KOPT-K1 (cell line): ENCODE results near the gene SMAD2.

Experiments used
- H3K27ac ChIP-seq: fragments of 200-600 bp; sonication (generic); 2 replicates; pipeline ENCODE4 v1.5.1; 2016; ENCODE audit warnings: antibody characterized with exemption, mild to moderate bottlenecking, low read depth, low read length; ENCODE audit not compliant: poor library complexity, severe bottlenecking
- H3K36me3 ChIP-seq: fragments of 200-600 bp; sonication (generic); 2 replicates; pipeline ENCODE4 v1.5.1; 2017; ENCODE audit warnings: antibody characterized with exemption, mild to moderate bottlenecking, low read length, moderate library complexity; ENCODE audit not compliant: insufficient read depth
- H3K9me3 ChIP-seq: fragments of 200-600 bp; sonication (generic); 2 replicates; pipeline ENCODE4 v1.5.1; 2017; ENCODE audit warnings: antibody characterized with exemption, low read length, mild to moderate bottlenecking; ENCODE audit not compliant: insufficient read depth, poor library complexity, severe bottlenecking

SMAD2 gene

DNA sequence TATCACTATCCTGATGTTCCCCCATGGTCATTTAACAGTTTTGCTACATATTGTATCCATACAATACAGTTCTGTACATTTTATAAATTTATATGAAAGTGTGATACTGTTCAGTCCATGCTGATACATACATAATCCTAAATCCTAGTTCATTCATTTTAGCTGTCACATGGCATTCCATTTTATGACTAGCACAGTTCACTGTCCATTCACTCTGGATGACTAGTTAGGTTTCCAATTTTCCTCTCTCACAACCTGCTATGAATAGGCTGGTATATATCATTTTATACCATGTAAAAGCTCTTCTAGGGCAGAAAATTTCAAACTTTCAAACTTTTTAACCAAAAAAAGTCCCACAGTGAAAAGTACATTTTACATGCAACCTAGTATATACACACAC, 15.2 kb downstream of the SMAD2 start:
- Histone ChIP-seq H3K9me3 (no peaks in the 10 kb centered on the region), H3K27ac (no peak overlapping the region), H3K36me3 (peaks cover 11% of the 10 kb centered on the region)

DNA sequence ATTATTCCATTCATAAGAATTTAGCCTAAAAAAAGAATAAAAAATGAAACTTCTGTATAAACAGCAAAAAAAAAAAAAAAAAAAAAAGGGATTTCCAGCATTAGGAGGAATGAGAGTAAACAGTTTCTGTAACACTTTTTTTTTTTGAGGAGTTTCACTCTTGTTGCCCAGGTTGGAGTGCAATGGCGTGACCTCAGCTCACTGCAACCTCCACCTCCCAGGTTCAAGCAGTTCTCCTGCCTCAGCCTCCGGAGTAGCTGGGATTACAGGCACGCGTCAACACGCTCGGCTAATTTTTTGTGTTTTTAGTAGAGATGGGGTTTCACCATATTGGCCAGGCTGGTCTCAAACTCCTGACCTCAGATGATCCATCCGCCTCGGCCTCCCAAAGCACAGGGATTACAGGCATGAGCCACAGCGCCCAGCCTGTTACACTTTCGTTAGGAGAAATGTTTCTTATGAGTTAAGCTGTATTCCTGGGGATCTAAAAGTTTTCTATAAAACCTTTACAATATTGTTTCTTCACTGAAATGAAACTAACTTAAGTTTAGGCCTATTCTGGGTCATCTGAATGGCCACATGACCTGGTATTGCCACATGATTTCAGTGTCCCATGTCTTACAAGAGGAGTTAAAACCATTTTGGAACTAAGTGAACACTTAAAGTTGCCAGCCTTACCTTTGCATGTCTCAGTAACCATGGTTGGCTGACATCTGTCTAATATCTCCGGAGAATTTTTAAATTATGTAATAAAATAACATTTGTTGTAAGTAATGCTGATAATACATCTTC, 17.5 kb downstream of the SMAD2 start:
- peak overlapping the region; percentile 32 for H3K27ac ChIP-seq
- H3K9me3 ChIP-seq = no peaks in the 10 kb centered on the region
- peaks cover 14% of the 10 kb centered on the region; the same call in 1 of the 2 replicates for H3K36me3 ChIP-seq

DNA sequence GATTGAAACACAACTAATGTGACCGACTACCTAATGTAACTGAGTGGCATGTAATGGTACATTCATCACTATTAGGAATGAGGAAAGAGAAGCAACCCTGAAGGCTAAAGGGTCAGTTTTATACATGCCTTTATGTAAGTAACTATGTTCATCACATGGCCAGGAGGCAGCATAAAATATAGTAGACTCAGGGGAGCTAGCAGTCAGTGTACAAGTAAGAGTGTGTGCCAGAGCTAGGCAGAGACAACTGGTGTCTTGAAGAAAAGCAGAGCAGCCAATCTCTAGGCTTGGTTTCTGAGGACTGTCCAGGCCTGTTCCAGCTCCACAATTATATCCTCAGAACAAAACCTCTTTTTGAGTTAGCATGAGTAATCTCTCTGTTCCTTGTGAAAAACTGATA, 18.1 kb downstream of the SMAD2 start:
- Histone ChIP-seq H3K36me3 (peaks cover 21% of the 10 kb centered on the region), H3K27ac (peak overlapping the region; percentile 32), H3K9me3 (peaks cover 3% of the 10 kb centered on the region)

DNA sequence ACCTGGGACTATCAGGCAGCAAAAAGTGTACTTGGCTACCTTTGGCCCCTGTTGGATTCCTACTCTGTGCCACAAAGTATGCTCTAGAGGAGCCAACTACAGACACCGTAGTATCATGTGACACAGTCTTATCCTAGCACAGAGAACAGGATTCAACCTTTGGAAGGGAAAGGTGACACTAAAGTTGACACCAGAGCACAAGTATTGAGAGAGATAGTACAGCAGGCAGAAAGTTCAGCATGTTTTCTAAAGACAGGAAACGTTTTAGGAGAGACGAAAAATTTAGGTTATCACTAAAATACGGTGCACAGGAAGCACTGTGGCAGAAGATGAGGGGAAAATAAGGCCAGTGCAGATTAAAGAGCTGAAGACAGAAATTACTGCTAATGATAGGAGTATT, 18.6 kb downstream of the SMAD2 start:
- H3K27ac ChIP-seq = peak overlapping the region; percentile 32
- peaks cover 26% of the 10 kb centered on the region for H3K36me3 ChIP-seq
- H3K9me3 ChIP-seq = peaks cover 7% of the 10 kb centered on the region

DNA sequence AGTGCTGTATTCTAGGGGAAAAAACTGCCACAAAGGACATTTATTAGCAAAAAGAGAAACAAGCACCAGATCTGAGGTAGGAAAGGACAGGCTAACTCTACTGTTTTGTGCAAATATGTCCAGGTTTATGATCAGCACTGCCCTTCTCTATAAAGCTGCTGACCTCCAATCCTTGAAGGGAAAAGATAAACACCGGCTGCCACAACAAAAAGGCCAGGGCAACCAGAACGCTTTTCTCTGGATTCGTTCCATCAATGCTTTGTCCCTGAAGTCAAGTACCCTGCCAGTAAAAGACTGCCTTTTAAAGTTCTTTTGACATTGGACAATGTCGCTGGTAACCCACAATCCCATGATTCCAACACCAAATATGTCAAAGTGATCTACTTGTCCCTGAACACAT, 21.0 kb downstream of the SMAD2 start:
- Histone ChIP-seq H3K9me3 (peaks cover 29% of the 10 kb centered on the region), H3K27ac (no peak overlapping the region), H3K36me3 (peaks cover 34% of the 10 kb centered on the region)

DNA sequence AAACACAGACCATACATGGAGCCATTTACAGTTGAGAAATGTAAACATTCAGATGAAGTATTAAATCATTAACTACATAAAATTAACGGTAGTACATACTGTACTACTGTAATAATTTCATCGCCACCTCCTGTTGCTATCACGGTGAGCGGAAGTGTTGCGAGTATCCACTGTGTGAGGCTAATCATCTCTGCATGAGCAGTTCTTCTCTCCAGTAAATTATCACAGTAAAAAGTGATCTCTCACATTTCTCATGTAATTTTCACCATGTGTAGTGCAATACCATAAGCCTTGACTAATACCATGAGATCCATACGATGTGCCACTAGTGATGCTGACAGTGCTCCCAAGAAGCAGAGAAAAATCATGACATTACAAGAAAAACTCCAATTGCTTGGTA, 21.9 kb downstream of the SMAD2 start:
- Histone ChIP-seq H3K27ac (no peak overlapping the region), H3K36me3 (peaks cover 39% of the 10 kb centered on the region), H3K9me3 (peaks cover 38% of the 10 kb centered on the region)

DNA sequence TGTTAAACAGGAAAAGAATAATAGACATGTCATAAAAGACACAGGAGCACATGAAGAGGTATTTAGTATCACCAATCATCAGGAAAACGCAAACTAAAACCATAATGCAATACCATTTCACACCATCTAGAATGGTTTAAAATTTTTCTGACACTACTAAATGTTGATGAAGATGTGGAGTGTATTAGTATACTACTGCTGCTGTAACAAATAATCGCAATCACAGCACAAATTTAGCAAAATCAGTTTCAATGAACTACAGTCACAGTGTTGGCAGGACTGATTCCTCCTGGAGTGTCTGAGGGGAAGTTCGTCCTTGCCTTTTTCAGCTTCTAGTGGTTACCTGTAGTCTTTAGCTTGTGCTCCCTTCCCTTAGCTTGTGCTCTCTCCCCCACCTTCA, 24.1 kb downstream of the SMAD2 start:
- peaks cover 46% of the 10 kb centered on the region for H3K36me3 ChIP-seq
- peaks cover 50% of the 10 kb centered on the region for H3K9me3 ChIP-seq

DNA sequence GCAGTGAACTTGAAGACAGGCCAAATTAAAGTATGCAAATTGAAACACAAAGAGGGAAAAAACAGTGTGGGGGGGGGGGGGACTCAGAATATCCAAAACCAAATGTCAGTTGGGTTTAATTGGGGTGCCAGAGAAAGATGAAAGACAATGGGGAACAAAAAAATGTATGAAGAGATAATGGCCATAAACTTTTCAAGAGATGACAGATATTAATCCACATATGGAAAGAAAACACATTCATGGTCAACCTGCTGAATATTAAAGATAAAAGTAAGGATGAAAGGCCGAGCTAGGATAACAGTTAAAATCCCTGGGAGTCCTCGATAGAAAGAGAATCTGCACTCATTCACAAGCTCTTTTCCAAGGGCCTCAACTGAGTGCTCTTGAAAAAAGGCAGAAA, 26.6 kb downstream of the SMAD2 start:
- H3K27ac ChIP-seq = no peak overlapping the region
- peaks cover 33% of the 10 kb centered on the region for H3K36me3 ChIP-seq

More for the DNA sequence above, 24.1 kb downstream of the SMAD2 start:
- no peak overlapping the region for H3K27ac ChIP-seq

DNA sequence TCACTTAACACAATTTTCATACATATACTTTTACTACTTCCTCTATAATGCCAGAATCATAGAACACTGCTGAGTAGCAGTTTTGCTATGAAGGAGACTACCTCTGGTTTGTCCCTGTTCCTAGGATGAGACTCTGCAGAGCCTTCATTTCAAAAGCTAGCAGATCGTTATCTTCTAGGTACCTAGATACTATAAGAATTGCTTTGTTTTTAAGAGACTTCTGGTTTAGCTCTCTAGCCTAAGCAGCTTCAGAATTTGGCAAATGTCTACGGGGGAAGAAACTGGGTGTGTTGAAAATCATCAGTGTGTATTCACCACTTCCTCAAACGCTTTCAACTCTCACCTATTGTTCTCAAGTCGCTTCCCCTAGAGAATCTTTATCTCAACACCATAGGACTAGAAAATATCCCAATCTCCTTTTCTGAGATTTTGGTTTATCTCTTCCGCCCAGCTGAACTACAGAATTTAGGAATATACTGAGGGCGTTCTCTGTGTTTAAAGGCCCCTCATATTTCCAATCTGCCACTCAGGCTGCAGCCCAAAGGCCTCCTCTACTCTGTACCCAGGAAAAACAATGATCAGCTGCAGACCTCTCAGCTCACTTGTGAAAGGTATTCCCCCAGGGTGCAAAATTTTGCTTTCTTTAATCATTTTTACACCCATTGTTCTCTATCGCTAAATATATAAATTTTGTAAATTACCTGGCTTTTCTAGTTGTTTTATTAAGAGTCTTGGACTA, 28.7 kb downstream of the SMAD2 start:
- H3K9me3 ChIP-seq = peaks cover 55% of the 10 kb centered on the region
- H3K36me3 ChIP-seq = peaks cover 20% of the 10 kb centered on the region
- peak overlapping the region; percentile 42 for H3K27ac ChIP-seq

More for the DNA sequence above, 26.6 kb downstream of the SMAD2 start:
- peaks cover 63% of the 10 kb centered on the region for H3K9me3 ChIP-seq

DNA sequence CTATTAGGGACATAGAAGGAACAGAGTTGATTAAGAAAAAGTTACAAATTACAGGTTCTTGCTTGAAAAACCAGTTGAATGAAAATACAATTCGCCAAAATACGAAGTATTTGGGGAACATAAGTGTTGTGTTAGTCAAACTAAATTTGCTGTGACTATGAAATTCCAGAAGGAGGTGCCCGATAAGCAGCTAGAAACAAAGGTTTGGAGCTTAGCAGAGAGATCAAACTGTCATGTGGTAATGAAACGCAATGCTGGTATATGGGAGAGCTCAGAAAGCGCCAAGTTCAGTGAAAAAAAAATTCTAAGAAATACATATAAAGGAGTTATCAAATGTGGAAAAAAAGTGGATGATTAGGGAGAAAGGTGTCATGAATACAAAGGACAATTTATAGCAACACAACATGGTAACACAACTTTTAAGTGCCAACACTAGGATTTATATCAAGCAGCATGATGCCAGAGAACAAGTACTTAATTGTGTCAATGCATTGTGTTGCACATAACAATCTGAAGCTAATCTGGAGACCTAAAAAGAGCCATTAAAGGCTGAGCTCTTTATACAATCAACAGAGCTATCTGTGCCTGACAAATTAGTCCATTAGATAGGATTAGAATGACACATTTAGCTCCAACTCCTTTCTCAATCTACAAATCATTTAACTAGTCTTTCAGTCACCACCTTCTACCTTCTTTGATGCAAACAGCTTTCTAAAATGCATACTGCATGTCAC, 31.2 kb downstream of the SMAD2 start:
- H3K27ac ChIP-seq = no peak overlapping the region
- peaks cover 31% of the 10 kb centered on the region for H3K9me3 ChIP-seq
- peaks cover 36% of the 10 kb centered on the region for H3K36me3 ChIP-seq

DNA sequence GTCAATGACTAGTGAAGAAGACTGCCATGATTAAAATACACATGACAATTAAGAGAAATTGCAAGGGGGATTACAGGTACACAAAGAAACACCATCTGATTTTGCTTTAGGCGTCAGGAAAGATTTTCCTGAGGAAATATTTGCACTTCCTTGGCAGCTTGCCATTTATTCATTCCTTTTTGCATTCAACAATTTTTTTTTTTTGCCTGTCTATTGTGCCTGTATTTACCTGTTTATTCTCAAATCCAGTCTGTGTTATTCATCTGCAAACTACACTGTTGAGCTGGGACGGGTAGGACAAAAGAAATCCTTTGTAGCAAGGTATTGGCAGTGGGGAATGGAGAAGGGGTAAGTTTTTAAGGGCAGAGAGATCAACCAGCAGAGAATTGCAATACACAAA, 31.8 kb downstream of the SMAD2 start:
- Histone ChIP-seq H3K9me3 (peaks cover 26% of the 10 kb centered on the region), H3K27ac (no peak overlapping the region), H3K36me3 (peaks cover 37% of the 10 kb centered on the region)

DNA sequence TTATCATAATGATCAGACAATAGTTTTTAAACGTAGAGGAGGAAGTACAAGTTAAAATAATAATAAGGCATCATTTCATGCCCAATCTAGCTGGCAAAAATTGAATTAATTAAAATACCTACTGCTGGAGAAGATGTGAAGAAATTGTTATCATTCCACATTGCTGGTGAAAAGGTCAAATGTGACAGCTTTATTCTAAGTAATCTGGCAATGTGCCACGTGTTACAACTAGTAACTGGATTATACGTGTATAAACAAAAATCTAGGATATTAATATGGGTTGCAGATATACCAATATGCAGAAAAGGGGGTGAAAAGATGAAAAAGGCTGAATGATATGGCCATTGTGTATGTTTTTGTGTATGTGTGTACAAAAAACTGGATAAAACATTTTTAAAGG, 32.4 kb downstream of the SMAD2 start:
- H3K36me3 ChIP-seq = peaks cover 39% of the 10 kb centered on the region
- H3K27ac ChIP-seq = no peak overlapping the region
- peaks cover 19% of the 10 kb centered on the region for H3K9me3 ChIP-seq

DNA sequence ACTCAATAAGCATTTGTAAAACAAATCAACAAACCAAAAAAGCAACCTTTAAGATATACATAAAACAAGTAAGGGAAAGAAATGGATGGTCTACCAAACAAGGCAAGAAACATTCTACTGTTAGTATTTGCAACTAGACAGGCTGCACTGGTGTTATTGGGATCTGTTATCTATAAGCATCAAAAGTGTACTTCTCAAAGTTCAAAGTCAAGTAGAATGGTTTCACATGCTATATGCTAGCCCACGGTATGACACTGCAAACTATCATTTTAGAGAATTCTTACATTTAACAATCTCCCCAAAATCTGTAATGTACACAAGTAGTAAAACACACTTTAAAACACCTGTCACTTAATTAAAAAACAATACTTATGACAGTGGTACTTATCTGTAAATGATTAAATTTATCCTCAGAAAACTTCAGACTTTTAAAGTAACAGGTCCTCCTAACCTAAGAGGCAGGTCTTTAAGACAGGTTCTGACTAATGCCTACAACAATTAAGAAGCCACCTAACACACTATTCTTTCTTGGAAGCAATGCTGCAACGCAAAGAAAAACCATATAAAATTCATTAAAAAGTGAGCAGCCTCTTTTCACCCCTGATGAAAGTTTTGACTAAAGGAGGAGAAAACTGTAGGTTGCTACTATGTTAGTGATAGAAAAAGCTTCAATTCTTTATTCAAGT, 34.8 kb downstream of the SMAD2 start:
- Histone ChIP-seq H3K27ac (no peak overlapping the region), H3K36me3 (peaks cover 53% of the 10 kb centered on the region), H3K9me3 (peaks cover 9% of the 10 kb centered on the region)

DNA sequence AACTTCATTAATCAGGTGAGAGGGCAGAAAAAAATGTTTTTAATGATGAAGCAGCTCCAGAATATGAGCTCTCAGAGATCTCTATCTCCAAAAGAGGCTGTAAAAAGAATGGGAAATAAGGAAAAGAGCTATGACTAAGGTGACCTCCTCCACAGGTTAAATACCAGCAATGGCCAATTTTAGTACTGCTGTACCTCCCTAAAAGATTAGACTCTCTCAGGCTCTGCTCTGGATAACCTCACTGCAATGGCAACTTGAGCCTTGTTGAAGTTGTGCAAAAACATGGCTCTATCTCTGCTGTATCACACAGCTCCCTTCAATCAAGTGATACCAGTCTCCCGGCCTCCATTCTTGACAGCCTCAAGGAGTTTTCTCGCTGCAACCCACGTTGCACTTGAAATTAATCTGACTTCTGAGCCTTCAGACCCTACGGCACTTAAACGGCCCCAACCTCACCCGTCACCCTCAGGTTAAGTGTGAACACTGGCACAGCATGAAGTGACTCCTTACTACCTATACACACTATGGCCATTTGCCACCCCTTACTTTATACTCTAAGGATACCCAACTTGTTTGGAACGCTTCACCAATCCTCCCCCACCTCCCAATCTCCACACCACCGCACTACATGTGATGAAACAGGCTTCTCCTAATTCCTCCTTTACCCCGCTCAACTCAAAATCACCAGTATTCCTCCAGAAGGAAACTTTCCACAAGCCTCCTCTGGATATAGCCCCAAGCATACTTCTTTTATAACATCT, 36.3 kb downstream of the SMAD2 start:
- Histone ChIP-seq H3K27ac (no peak overlapping the region), H3K36me3 (peaks cover 69% of the 10 kb centered on the region), H3K9me3 (no peaks in the 10 kb centered on the region)
